IMR-90 (cell line): Measurements from ENCODE around the gene CCDC122. TPM values are rescaled to one million over a fixed set of nuclear protein-coding genes. Genes with fewer than 3 reads are reported as not detected.

Experiments
- ATAC-seq: fragments of 200-7000 bp; cut with Tn5 transposase; 2 replicates; pipeline ENCODE4 v1.9.1; 2020; ENCODE audit warnings: low read depth, mild to moderate bottlenecking, moderate library complexity
- BruUV-seq: library from RNA; stranded (reverse); fragments of 400-500 nt; replicated peaks from 2 replicates; lab custom pipeline; 2021; lab: Mats Ljungman, UMichigan
- CTCF ChIA-PET: fragments of 300-600 bp; formaldehyde crosslinking; extraction: SDS; loops from one replicate; lab custom pipeline; 2021; ENCODE audit warnings: antibody characterized with exemption; lab: Yijun Ruan, JAX
- POLR2A ChIA-PET: fragments of 300-600 bp; sonication (Branson Sonifier 250); formaldehyde crosslinking; loops from one replicate; lab custom pipeline; 2022; ENCODE audit warnings: antibody characterized with exemption; ENCODE audit not compliant: unreplicated experiment; lab: Charles Lee
- DNase-seq: peaks from one replicate; pipeline ENCODE4 v3.0.0; 2013
- H2AFZ ChIP-seq: replicated peaks from 2 replicates; pipeline ENCODE3; 2013; ENCODE audit warnings: low read length, mild to moderate bottlenecking; ENCODE audit not compliant: poor library complexity
- H2AK5ac ChIP-seq: 2 replicates; pipeline ENCODE4 v1.6.1; 2013; ENCODE audit warnings: low read depth, low read length, inconsistent platforms
- H2AK9ac ChIP-seq: replicated peaks from 2 replicates; pipeline ENCODE3; 2013; ENCODE audit warnings: mild to moderate bottlenecking, low read depth, low read length, moderate library complexity; ENCODE audit not compliant: poor library complexity
- H2BK120ac ChIP-seq: 2 replicates; pipeline ENCODE4 v1.6.1; 2013; ENCODE audit warnings: low read depth, low read length, inconsistent platforms
- H2BK15ac ChIP-seq: 3 replicates; pipeline ENCODE4 v1.6.1; 2013; ENCODE audit warnings: low read depth, low read length, inconsistent platforms
- H2BK20ac ChIP-seq: 2 replicates; pipeline ENCODE4 v1.6.1; 2013; ENCODE audit warnings: low read depth, mild to moderate bottlenecking, inconsistent platforms, low read length, moderate library complexity
- H2BK5ac ChIP-seq: 2 replicates; pipeline ENCODE4 v1.6.1; 2013; ENCODE audit warnings: mild to moderate bottlenecking, low read depth, low read length, inconsistent platforms; ENCODE audit not compliant: poor library complexity, severe bottlenecking
- H3K14ac ChIP-seq: replicated peaks from 2 replicates; pipeline ENCODE4 v1.6.1; 2013; ENCODE audit warnings: low read depth, low read length, inconsistent platforms
- H3K18ac ChIP-seq: 2 replicates; pipeline ENCODE4 v1.6.1; 2013; ENCODE audit warnings: low read depth, low read length, control low read depth
- H3K23ac ChIP-seq: 2 replicates; pipeline ENCODE4 v1.6.1; 2013; ENCODE audit warnings: low read depth, low read length, inconsistent platforms
- H3K27ac ChIP-seq: 2 replicates; pipeline ENCODE4 v1.5.1; 2013; ENCODE audit warnings: mild to moderate bottlenecking, control low read depth, low read length; ENCODE audit not compliant: insufficient read depth
- H3K27me3 ChIP-seq: 2 replicates; pipeline ENCODE4 v1.6.1; 2013; ENCODE audit warnings: low read length; ENCODE audit not compliant: control insufficient read depth, insufficient read depth
- H3K36me3 ChIP-seq: 2 replicates; pipeline ENCODE4 v1.6.1; 2013; ENCODE audit warnings: low read length, mixed read lengths; ENCODE audit not compliant: control insufficient read depth, insufficient read depth
- H3K4ac ChIP-seq: 2 replicates; pipeline ENCODE4 v1.6.1; 2013; ENCODE audit warnings: low read depth, low read length, inconsistent platforms
- H3K4me1 ChIP-seq: 2 replicates; pipeline ENCODE4 v1.6.1; 2013; ENCODE audit warnings: low read length, mixed read lengths; ENCODE audit not compliant: control insufficient read depth, insufficient read depth
- H3K4me2 ChIP-seq: 2 replicates; pipeline ENCODE4 v1.6.1; 2013; ENCODE audit warnings: low read depth, mild to moderate bottlenecking, control low read depth, low read length, moderate library complexity
- H3K4me3 ChIP-seq: 2 replicates; pipeline ENCODE4 v1.5.1; 2013; ENCODE audit warnings: low read depth, mild to moderate bottlenecking, control low read depth, low read length, moderate library complexity; ENCODE audit not compliant: insufficient read depth
- H3K56ac ChIP-seq: 2 replicates; pipeline ENCODE4 v1.6.1; 2013; ENCODE audit warnings: low read length, inconsistent platforms; ENCODE audit not compliant: insufficient read depth; ENCODE audit errors: extremely low read depth
- H3K79me1 ChIP-seq, 2 experiments: 2 replicates each; pipeline ENCODE4 v1.6.1; 2013; ENCODE audit warnings: low read length in 2 of 2, inconsistent platforms in 1 of 2, low read depth in 1 of 2
- H3K9ac ChIP-seq: 2 replicates; pipeline ENCODE4 v1.6.1; 2013; ENCODE audit warnings: low read depth, low read length, control low read depth
- H3K9me1 ChIP-seq: 2 replicates; pipeline ENCODE4 v1.6.1; 2013; ENCODE audit warnings: low read length, inconsistent platforms; ENCODE audit not compliant: insufficient read depth
- H3K9me3 ChIP-seq: 2 replicates; pipeline ENCODE4 v1.6.1; 2013; ENCODE audit warnings: low read length; ENCODE audit not compliant: control insufficient read depth, insufficient read depth
- H4K20me1 ChIP-seq: 2 replicates; pipeline ENCODE4 v1.6.1; 2013; ENCODE audit warnings: low read length, inconsistent platforms; ENCODE audit not compliant: insufficient read depth
- H4K5ac ChIP-seq: 2 replicates; pipeline ENCODE4 v1.6.1; 2013; ENCODE audit warnings: mild to moderate bottlenecking, low read depth, low read length, control low read depth
- H4K8ac ChIP-seq, 2 experiments: 2 replicates each; pipeline ENCODE4 v1.6.1; 2013; ENCODE audit warnings: low read depth in 2 of 2, low read length in 2 of 2, control low read depth in 1 of 2, inconsistent platforms in 1 of 2
- H4K91ac ChIP-seq: 2 replicates; pipeline ENCODE4 v1.6.1; 2013; ENCODE audit warnings: low read depth, low read length, inconsistent platforms; ENCODE audit not compliant: insufficient read depth
- BHLHE40 ChIP-seq: fragments of 150-350 bp; IDR thresholded peaks from 2 replicates; pipeline ENCODE4 v1.6.1; 2016; ENCODE audit warnings: mild to moderate bottlenecking, low read depth, low read length
- MAZ ChIP-seq: IDR thresholded peaks from 2 replicates; pipeline ENCODE4 v1.6.1; 2012; ENCODE audit warnings: low read depth, mild to moderate bottlenecking, low read length, improper control_type of control experiment, moderate library complexity, borderline replicate concordance
- NFE2L2 ChIP-seq: fragments of 150-350 bp; IDR thresholded peaks from 2 replicates; pipeline ENCODE4 v1.6.1; 2016; ENCODE audit warnings: low read depth, mild to moderate bottlenecking, low read length
- RAD21 ChIP-seq: IDR thresholded peaks from 2 replicates; pipeline ENCODE4 v1.6.1; 2012; ENCODE audit warnings: low read length, improper control_type of control experiment
- RFX5 ChIP-seq: IDR thresholded peaks from 2 replicates; pipeline ENCODE4 v1.8.0; 2012; ENCODE audit warnings: low read depth, mild to moderate bottlenecking, low read length, moderate library complexity
- USF2 ChIP-seq: fragments of 150-350 bp; IDR thresholded peaks from 2 replicates; pipeline ENCODE4 v1.6.1; 2017; ENCODE audit warnings: mild to moderate bottlenecking, antibody characterized with exemption, low read length, low read depth
- dilution Hi-C: fragments of 300-500 bp; cut with HindIII; formaldehyde crosslinking; loops from one replicate; pipeline ENCODE4 v1.14.3; 2018; ENCODE audit warnings: low sequenced_read_pairs; ENCODE audit not compliant: unreplicated experiment
- in situ Hi-C: fragments of 300-500 bp; cut with MboI; formaldehyde crosslinking; loops from 3 replicates; pipeline ENCODE4 v1.14.3; 2019; ENCODE audit warnings: low sequenced_read_pairs, inconsistent platforms, mixed read lengths
- intact Hi-C: fragments of 100-400 bp; cut with micrococcal nuclease; formaldehyde crosslinking; loops from 2 replicates; pipeline ENCODE4 v1.10.0; 2022
- polyA plus RNA-seq, 3 experiments: library from polyadenylated mRNA; depleted of rRNA; stranded (reverse); fragments of >200 nt; gene quantifications; 2 replicates each; pipeline ENCODE4 v1.2.3, GENCODE V29; 2012; ENCODE audit warnings: low replicate concordance in 1 of 3
- total RNA-seq: library from RNA; depleted of rRNA; stranded (reverse); fragments of >200 nt; gene quantifications from 2 replicates; pipeline ENCODE4 v1.2.3, GENCODE V29; 2012
- TF ChIP-seq, protein P1 (sequence below): conservative IDR thresholded peaks from 2 replicates; pipeline ENCODE4 v1.5.1; 2012; ENCODE audit warnings: mild to moderate bottlenecking, low read depth, low read length, improper control_type of control experiment

CCDC122 gene
- total and polyA plus RNA-seq, 2 of the 4 experiments (the other 2 are of a cell fraction) = 0.70 to 0.72 TPM

- H3K9me1 ChIP-seq = peaks cover 6% of the 10 kb centered on the region
- no peaks in the 10 kb centered on the region for H3K9me3 ChIP-seq
- ChIA-PET CTCF (interaction anchor here (0.7 kb wide), 1 partner anchor 67 kb away, joined by 3 read pairs; no protein-coding TSS in a partner anchor), POLR2A (no interaction called here)
- dilution Hi-C loops = no loop called here
- TF ChIP-seq RFX5 = no peak
- no peak for TF ChIP-seq NFE2L2
- TF ChIP-seq USF2 = no peak
- TF ChIP-seq MAZ = no peak
- no peak for TF ChIP-seq BHLHE40
- no peak for TF ChIP-seq RAD21
- TF ChIP-seq, protein P1, sequence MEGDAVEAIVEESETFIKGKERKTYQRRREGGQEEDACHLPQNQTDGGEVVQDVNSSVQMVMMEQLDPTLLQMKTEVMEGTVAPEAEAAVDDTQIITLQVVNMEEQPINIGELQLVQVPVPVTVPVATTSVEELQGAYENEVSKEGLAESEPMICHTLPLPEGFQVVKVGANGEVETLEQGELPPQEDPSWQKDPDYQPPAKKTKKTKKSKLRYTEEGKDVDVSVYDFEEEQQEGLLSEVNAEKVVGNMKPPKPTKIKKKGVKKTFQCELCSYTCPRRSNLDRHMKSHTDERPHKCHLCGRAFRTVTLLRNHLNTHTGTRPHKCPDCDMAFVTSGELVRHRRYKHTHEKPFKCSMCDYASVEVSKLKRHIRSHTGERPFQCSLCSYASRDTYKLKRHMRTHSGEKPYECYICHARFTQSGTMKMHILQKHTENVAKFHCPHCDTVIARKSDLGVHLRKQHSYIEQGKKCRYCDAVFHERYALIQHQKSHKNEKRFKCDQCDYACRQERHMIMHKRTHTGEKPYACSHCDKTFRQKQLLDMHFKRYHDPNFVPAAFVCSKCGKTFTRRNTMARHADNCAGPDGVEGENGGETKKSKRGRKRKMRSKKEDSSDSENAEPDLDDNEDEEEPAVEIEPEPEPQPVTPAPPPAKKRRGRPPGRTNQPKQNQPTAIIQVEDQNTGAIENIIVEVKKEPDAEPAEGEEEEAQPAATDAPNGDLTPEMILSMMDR = no peak
- no peak overlapping the region for H3K18ac ChIP-seq
- H3K27ac ChIP-seq = no peak overlapping the region
- H2AFZ ChIP-seq = no peak overlapping the region
- no peak overlapping the region for H3K9ac ChIP-seq
- H3K4me2 ChIP-seq = no peak overlapping the region
- no peak overlapping the region for H3K4ac ChIP-seq
- H3K27me3 ChIP-seq = no peaks in the 10 kb centered on the region
- no peak overlapping the region for H4K5ac ChIP-seq
- no peak for ATAC-seq
- H2AK5ac ChIP-seq = no peak overlapping the region
- H3K79me1 ChIP-seq = peaks cover 0 to 16% of the 10 kb centered on the region in 2 experiments; a peak in 3 of 4 replicates
- no peak overlapping the region for H2AK9ac ChIP-seq
- H4K20me1 ChIP-seq = no peaks in the 10 kb centered on the region
- in situ Hi-C loops = no loop called here
- no peak overlapping the region for H2BK120ac ChIP-seq
- no peak overlapping the region for H3K23ac ChIP-seq
- no peak overlapping the region for H4K91ac ChIP-seq
- H3K4me3 ChIP-seq = no peak overlapping the region
- H3K4me1 ChIP-seq = peaks cover 12% of the 10 kb centered on the region
- H4K8ac ChIP-seq = no peak overlapping the region
- H2BK15ac ChIP-seq = no peak overlapping the region
- DNase-seq = no peak
- no peak overlapping the region for H2BK5ac ChIP-seq
- intact Hi-C loops = no loop called here
- no peak overlapping the region for H3K14ac ChIP-seq
- H3K56ac ChIP-seq = no peak overlapping the region
- H3K36me3 ChIP-seq = no peaks in the 10 kb centered on the region
- no TSS peak for BruUV-seq
- no peak overlapping the region for H2BK20ac ChIP-seq
These were observed 2.0 kb upstream of the CCDC122 start for GRCh38 chr13:43881580-43881979.
